GM12878 (cell line): ENCODE data around the gene ABHD6. TPM values are rescaled to one million over a fixed set of nuclear protein-coding genes. Genes with fewer than 3 reads are reported as not detected.

Source experiments
- BACH1 ChIP-seq: fragments of 450-650 bp; IDR thresholded peaks from 2 replicates; pipeline ENCODE4 v1.6.1; 2017; ENCODE audit warnings: mild to moderate bottlenecking, borderline replicate concordance
- BRCA1 ChIP-seq: IDR thresholded peaks from 2 replicates; pipeline ENCODE4 v1.6.1; 2011; ENCODE audit warnings: low read depth, low read length, improper control_type of control experiment
- DPF2 ChIP-seq: fragments of 450-650 bp; IDR thresholded peaks from 2 replicates; pipeline ENCODE4 v1.6.1; 2017; ENCODE audit warnings: mild to moderate bottlenecking
- ETV6 ChIP-seq, 2 experiments: fragments of 450-650 bp in 1 of 2; IDR thresholded peaks in 1 of 2; conservative IDR thresholded peaks in 1 of 2; 2 replicates each; pipeline ENCODE4 v1.6.1; 2014; ENCODE audit warnings: antibody characterized with exemption in 1 of 2, borderline replicate concordance in 1 of 2, low read depth in 1 of 2, mild to moderate bottlenecking in 1 of 2, moderate library complexity in 1 of 2
- MEF2B ChIP-seq: fragments of 450-650 bp; IDR thresholded peaks from 2 replicates; pipeline ENCODE4 v1.6.1; 2018; ENCODE audit warnings: mild to moderate bottlenecking, moderate library complexity; ENCODE audit not compliant: partially characterized antibody, poor library complexity, severe bottlenecking
- PML ChIP-seq: IDR thresholded peaks from 2 replicates; pipeline ENCODE4 v1.6.1; 2012; ENCODE audit warnings: low read length, inconsistent platforms
- SMARCA5 ChIP-seq: fragments of 450-650 bp; IDR thresholded peaks from 2 replicates; pipeline ENCODE4 v1.6.1; 2017; ENCODE audit warnings: mild to moderate bottlenecking
- ZNF622 ChIP-seq: fragments of 450-650 bp; IDR thresholded peaks from 2 replicates; pipeline ENCODE4 v1.6.1; 2017; ENCODE audit warnings: mild to moderate bottlenecking, inconsistent platforms
- polyA plus RNA-seq, 11 experiments: library from polyadenylated mRNA; depleted of rRNA in 4 of 11; unstranded in 6 of 11; stranded (reverse) in 5 of 11; fragments of >200 nt; fragmentation: Nextera tagmentation in 4 of 11; fragmentation: Illumina TruSeq in 1 of 11; extraction: Ambion mirVana in 4 of 11; extraction: Trizol in 1 of 11; gene quantifications; 1 replicate in 1 of 11; 2 replicates in 10 of 11; pipeline versions ENCODE4 v1.2.1 to v1.2.3, GENCODE V29; 2011 to 2016; ENCODE audit warnings: inconsistent platforms in 2 of 11, missing spikeins in 2 of 11, low read depth in 1 of 11
- total RNA-seq, 4 experiments: library from RNA; depleted of rRNA in 3 of 4; stranded (reverse); fragments of >200 nt in 3 of 4; fragmentation: Illumina TruSeq in 1 of 4; extraction: Trizol in 1 of 4; gene quantifications; 2 replicates each; pipeline versions ENCODE4 v1.2.1 to v1.2.3, GENCODE V29; 2013 to 2021
- TF ChIP-seq, protein P1 (sequence below): IDR thresholded peaks from 2 replicates; pipeline ENCODE4 v1.6.1; 2011; ENCODE audit warnings: borderline replicate concordance, low read depth, mild to moderate bottlenecking, moderate library complexity, low read length; ENCODE audit not compliant: insufficient read depth, poor library complexity, severe bottlenecking
- TF ChIP-seq, protein P2 (sequence below): IDR thresholded peaks from 2 replicates; pipeline ENCODE4 v1.6.1; 2011; ENCODE audit warnings: borderline replicate concordance, low read depth, mild to moderate bottlenecking, moderate library complexity, mixed read lengths, low read length; ENCODE audit not compliant: insufficient read depth; ENCODE audit errors: extremely low read length
- TF ChIP-seq, protein P3 (sequence below): fragments of 450-650 bp; IDR thresholded peaks from 2 replicates; pipeline ENCODE4 v1.6.1; 2017; ENCODE audit warnings: borderline replicate concordance
- TF ChIP-seq, protein P4 (sequence below): IDR thresholded peaks from 2 replicates; pipeline ENCODE4 v1.6.1; 2012; ENCODE audit warnings: improper control_type of control experiment, low read depth, low read length; ENCODE audit not compliant: insufficient replicate concordance
- TF ChIP-seq, protein P5 (sequence below): fragments of 450-650 bp; formaldehyde crosslinking; IDR thresholded peaks from 2 replicates; pipeline ENCODE4 v1.5.0; 2022; ENCODE audit warnings: mild to moderate bottlenecking, missing genetic modification characterization

ABHD6 gene
- total and polyA plus RNA-seq, 10 of the 15 experiments (the other 5 are each of a cell fraction or from before 2014, with no cell fraction given) = 1.4 to 33.2 (median 3.2) TPM

DNA sequence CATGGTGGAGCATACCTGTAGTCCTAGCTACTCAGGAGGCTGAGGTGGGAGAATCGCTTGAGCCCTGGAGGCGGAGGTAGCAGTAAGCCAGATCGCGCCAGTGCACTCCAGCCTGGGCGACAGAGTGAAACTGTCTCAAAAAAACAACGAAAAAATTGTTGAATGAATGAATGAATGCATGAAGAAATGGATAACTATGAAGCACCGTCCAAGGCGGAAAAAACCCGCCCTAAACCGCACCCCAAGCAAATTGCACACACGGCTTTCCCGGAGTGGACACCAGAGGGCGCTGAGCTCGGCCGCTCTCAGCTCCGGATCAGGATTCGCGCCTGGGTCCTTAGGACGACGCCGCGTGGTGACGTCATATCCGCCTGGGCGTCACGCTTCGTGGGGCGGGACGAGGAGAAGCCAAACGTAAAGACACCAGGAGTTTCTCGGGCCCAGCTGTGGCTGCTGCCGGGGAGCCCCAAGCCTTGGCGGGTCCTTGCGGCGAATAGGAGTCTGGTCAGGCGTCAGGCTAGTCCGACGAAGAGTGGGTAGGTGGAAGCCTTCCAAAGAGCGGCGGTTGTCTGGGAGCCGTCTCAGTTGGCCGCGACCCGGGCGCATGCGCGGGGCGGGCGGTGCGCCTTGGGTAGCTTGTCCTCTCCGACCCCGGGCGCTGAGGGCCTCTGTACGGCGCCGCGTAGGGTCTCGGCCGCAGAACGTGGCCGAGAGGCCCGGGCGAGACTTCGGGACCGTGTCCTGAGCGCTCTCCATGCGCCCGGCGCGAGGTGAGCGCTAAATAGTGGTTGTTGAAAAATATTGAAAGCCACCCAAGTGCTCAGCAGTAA lies 68.5 kb downstream of the ABHD6 start, which contains the start of the genes HTD2 and RPP14 (continued):
- TF ChIP-seq, protein P1, sequence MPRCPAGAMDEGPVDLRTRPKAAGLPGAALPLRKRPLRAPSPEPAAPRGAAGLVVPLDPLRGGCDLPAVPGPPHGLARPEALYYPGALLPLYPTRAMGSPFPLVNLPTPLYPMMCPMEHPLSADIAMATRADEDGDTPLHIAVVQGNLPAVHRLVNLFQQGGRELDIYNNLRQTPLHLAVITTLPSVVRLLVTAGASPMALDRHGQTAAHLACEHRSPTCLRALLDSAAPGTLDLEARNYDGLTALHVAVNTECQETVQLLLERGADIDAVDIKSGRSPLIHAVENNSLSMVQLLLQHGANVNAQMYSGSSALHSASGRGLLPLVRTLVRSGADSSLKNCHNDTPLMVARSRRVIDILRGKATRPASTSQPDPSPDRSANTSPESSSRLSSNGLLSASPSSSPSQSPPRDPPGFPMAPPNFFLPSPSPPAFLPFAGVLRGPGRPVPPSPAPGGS = no peak
- TF ChIP-seq MEF2B (no peak), BRCA1 (no peak), ETV6 (conservative IDR thresholded peaks at IDR 0.05 in 1 of 2, IDR thresholded peaks at IDR 0.05 in 1 of 2; ENCODE audit: borderline replicate concordance in 1 of 2, low read depth in 1 of 2) (peak in 1 of 2 experiments; percentile 10; a peak in 1 of 4 replicates), PML (0 out of 2 replicates have a peak, but pooled peaks have one; percentile 80), ZNF622 (no peak), BACH1 (peak; percentile 28), SMARCA5 (peak; percentile 97), DPF2 (peak; percentile 87)
- TF ChIP-seq, protein P2, sequence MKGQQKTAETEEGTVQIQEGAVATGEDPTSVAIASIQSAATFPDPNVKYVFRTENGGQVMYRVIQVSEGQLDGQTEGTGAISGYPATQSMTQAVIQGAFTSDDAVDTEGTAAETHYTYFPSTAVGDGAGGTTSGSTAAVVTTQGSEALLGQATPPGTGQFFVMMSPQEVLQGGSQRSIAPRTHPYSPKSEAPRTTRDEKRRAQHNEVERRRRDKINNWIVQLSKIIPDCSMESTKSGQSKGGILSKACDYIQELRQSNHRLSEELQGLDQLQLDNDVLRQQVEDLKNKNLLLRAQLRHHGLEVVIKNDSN = no peak
- TF ChIP-seq, protein P3, sequence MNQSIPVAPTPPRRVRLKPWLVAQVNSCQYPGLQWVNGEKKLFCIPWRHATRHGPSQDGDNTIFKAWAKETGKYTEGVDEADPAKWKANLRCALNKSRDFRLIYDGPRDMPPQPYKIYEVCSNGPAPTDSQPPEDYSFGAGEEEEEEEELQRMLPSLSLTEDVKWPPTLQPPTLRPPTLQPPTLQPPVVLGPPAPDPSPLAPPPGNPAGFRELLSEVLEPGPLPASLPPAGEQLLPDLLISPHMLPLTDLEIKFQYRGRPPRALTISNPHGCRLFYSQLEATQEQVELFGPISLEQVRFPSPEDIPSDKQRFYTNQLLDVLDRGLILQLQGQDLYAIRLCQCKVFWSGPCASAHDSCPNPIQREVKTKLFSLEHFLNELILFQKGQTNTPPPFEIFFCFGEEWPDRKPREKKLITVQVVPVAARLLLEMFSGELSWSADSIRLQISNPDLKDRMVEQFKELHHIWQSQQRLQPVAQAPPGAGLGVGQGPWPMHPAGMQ = no peak
- TF ChIP-seq, protein P4, sequence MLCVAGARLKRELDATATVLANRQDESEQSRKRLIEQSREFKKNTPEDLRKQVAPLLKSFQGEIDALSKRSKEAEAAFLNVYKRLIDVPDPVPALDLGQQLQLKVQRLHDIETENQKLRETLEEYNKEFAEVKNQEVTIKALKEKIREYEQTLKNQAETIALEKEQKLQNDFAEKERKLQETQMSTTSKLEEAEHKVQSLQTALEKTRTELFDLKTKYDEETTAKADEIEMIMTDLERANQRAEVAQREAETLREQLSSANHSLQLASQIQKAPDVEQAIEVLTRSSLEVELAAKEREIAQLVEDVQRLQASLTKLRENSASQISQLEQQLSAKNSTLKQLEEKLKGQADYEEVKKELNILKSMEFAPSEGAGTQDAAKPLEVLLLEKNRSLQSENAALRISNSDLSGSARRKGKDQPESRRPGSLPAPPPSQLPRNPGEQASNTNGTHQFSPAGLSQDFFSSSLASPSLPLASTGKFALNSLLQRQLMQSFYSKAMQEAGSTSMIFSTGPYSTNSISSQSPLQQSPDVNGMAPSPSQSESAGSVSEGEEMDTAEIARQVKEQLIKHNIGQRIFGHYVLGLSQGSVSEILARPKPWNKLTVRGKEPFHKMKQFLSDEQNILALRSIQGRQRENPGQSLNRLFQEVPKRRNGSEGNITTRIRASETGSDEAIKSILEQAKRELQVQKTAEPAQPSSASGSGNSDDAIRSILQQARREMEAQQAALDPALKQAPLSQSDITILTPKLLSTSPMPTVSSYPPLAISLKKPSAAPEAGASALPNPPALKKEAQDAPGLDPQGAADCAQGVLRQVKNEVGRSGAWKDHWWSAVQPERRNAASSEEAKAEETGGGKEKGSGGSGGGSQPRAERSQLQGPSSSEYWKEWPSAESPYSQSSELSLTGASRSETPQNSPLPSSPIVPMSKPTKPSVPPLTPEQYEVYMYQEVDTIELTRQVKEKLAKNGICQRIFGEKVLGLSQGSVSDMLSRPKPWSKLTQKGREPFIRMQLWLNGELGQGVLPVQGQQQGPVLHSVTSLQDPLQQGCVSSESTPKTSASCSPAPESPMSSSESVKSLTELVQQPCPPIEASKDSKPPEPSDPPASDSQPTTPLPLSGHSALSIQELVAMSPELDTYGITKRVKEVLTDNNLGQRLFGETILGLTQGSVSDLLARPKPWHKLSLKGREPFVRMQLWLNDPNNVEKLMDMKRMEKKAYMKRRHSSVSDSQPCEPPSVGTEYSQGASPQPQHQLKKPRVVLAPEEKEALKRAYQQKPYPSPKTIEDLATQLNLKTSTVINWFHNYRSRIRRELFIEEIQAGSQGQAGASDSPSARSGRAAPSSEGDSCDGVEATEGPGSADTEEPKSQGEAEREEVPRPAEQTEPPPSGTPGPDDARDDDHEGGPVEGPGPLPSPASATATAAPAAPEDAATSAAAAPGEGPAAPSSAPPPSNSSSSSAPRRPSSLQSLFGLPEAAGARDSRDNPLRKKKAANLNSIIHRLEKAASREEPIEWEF = no peak
- TF ChIP-seq, protein P5, sequence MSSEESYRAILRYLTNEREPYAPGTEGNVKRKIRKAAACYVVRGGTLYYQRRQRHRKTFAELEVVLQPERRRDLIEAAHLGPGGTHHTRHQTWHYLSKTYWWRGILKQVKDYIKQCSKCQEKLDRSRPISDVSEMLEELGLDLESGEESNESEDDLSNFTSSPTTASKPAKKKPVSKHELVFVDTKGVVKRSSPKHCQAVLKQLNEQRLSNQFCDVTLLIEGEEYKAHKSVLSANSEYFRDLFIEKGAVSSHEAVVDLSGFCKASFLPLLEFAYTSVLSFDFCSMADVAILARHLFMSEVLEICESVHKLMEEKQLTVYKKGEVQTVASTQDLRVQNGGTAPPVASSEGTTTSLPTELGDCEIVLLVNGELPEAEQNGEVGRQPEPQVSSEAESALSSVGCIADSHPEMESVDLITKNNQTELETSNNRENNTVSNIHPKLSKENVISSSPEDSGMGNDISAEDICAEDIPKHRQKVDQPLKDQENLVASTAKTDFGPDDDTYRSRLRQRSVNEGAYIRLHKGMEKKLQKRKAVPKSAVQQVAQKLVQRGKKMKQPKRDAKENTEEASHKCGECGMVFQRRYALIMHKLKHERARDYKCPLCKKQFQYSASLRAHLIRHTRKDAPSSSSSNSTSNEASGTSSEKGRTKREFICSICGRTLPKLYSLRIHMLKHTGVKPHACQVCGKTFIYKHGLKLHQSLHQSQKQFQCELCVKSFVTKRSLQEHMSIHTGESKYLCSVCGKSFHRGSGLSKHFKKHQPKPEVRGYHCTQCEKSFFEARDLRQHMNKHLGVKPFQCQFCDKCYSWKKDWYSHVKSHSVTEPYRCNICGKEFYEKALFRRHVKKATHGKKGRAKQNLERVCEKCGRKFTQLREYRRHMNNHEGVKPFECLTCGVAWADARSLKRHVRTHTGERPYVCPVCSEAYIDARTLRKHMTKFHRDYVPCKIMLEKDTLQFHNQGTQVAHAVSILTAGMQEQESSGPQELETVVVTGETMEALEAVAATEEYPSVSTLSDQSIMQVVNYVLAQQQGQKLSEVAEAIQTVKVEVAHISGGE (CRISPR knock-in tag) = 0 out of 2 replicates have a peak, but pooled peaks have one; percentile 6
